ENCODE results near the gene GNA14.

DNA sequence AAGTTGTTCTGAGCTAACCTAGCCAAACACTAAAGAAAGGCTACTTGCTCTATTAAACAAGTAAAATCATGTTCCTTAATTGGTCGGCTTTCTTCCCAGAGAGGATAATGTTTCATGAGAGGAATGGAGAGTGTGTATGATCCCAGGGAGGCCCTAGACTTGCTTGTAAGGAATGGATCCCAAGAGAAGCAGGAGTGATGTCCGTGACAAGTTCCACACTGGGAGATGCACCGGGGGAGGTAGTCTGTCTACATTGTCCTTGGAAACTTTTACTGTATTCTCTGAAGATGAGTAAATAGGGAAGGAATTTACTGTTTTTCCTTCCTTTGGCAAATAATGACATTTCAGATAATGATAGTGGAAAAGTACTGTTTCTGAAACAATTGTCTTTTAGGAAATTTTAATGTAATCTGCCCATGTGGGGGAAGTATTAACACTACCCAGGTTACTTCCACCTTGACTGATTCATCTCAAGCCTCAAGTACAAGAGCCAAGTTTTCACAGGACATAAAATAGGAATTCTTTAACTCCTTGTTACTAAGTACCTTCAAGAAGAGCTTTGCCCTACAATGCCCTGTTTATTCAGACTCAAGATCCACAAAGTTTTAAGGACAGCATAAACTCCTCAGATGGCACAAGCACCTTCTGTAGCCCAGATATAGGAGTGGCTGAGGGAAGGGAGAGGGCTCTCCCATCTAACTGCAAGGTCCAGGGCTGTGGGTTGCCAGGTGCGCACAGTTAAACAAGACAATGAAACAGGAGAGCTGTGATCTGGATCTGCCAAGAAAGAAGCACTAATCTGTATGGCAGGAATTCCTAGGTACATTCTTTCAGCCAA, 152.1 kb downstream of the GNA14 start:
- TF ChIP-seq POLR2A (IDR thresholded peaks at IDR 0.05) (no peak), CTCF (IDR thresholded peaks at IDR 0.05) (no peak)

All from right lobe of liver (tissue), 4 donors.